Breast epithelium (tissue), 4 donors: ENCODE results near the gene DNAJC10. TPM values are rescaled to one million over a fixed set of nuclear protein-coding genes. Genes with fewer than 3 reads are reported as not detected.
"Not testable (repeated sequence)": the region's sequence is repeated elsewhere in the genome, so short reads cannot be mapped to it uniquely, and the experiment has no call there.

ENCODE experiments used
- DNase-seq, 2 donors: peaks; one replicate each; pipeline ENCODE4 v3.0.0-alpha.2; 2019; ENCODE audit warnings: low spot score in 2 of 2
- H3K27ac ChIP-seq, 2 donors: fragments of 200-600 bp; sonication (generic) in 1 of 2; one replicate each; pipeline ENCODE4 v1.5.1; 2016 to 2019; ENCODE audit warnings: mild to moderate bottlenecking in 1 of 2
- H3K27me3 ChIP-seq, 2 donors: fragments of 200-600 bp; sonication (generic) in 1 of 2; one replicate each; pipeline versions ENCODE4 v1.5.1 to v1.6.0; 2017 to 2019; ENCODE audit warnings: control low read depth in 1 of 2, mild to moderate bottlenecking in 1 of 2
- H3K36me3 ChIP-seq: fragments of 200-600 bp; one replicate; pipeline ENCODE4 v1.5.1; 2019
- H3K4me1 ChIP-seq, 2 donors: fragments of 200-600 bp; sonication (generic); one replicate each; pipeline ENCODE4 v1.5.1; 2016 to 2019; ENCODE audit warnings: control low read depth in 1 of 2
- H3K4me3 ChIP-seq, 3 donors: fragments of 200-600 bp; sonication (generic); 1 replicate in 2 of 3; 2 replicates in 1 of 3; pipeline ENCODE4 v1.5.1; 2016 to 2019; ENCODE audit warnings: mild to moderate bottlenecking in 3 of 3, moderate library complexity in 2 of 3
- H3K9me3 ChIP-seq, 2 donors: fragments of 200-600 bp; sonication (generic) in 1 of 2; one replicate each; pipeline ENCODE4 v1.5.1; 2016 to 2019; ENCODE audit warnings: control low read depth in 1 of 2
- POLR2A ChIP-seq: fragments of 450-650 bp; IDR thresholded peaks from one replicate; pipeline ENCODE4 v1.6.1; 2016; ENCODE audit warnings: antibody characterized with exemption, mild to moderate bottlenecking, moderate library complexity
- POLR2AphosphoS5 ChIP-seq, 3 donors: sonication (generic); formaldehyde crosslinking; IDR thresholded peaks; one replicate each; pipeline ENCODE4 v1.6.1; 2017; ENCODE audit warnings: antibody characterized with exemption in 3 of 3
- intact Hi-C: fragments of 100-400 bp; cut with DNase I; formaldehyde crosslinking; loops from one replicate; pipeline ENCODE4 v1.15.1; 2023; ENCODE audit warnings: low total_unique reads
- total RNA-seq, 3 donors: library from RNA; depleted of rRNA; stranded (reverse); fragments of >200 nt; gene quantifications; one replicate each; pipeline ENCODE4 v1.1.0, GENCODE V29; 2016
- TF ChIP-seq, protein P1 (sequence below), 3 donors: fragments of 450-650 bp; IDR thresholded peaks; one replicate each; pipeline ENCODE4 v1.5.1; 2016 to 2017; ENCODE audit warnings: antibody characterized with exemption in 3 of 3, mild to moderate bottlenecking in 3 of 3, moderate library complexity in 3 of 3

The DNAJC10 gene
- total RNA-seq, 3 donors from 2014 or later = 41.8 to 57.5 (median 53.7) TPM

GRCh38 chr2:182715121-182715891 lies 751 bp upstream of the DNAJC10 start:
- intact Hi-C loops = no loop called here
- Histone ChIP-seq H3K27ac (peak overlapping the region; percentile 85 to 93), H3K9me3 (no peaks in the 10 kb centered on the region), H3K27me3 (no peaks in the 10 kb centered on the region), H3K4me1 (peaks cover 0 to 8% of the 10 kb centered on the region in 2 donors), H3K4me3 (peak overlapping the region; percentile 79 to 93 (median 83)), H3K36me3 (no peaks in the 10 kb centered on the region)
- TF ChIP-seq, protein P1, sequence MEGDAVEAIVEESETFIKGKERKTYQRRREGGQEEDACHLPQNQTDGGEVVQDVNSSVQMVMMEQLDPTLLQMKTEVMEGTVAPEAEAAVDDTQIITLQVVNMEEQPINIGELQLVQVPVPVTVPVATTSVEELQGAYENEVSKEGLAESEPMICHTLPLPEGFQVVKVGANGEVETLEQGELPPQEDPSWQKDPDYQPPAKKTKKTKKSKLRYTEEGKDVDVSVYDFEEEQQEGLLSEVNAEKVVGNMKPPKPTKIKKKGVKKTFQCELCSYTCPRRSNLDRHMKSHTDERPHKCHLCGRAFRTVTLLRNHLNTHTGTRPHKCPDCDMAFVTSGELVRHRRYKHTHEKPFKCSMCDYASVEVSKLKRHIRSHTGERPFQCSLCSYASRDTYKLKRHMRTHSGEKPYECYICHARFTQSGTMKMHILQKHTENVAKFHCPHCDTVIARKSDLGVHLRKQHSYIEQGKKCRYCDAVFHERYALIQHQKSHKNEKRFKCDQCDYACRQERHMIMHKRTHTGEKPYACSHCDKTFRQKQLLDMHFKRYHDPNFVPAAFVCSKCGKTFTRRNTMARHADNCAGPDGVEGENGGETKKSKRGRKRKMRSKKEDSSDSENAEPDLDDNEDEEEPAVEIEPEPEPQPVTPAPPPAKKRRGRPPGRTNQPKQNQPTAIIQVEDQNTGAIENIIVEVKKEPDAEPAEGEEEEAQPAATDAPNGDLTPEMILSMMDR (IDR thresholded peaks at IDR 0.05) = no peak
- TF ChIP-seq POLR2A (no peak), POLR2AphosphoS5 (IDR thresholded peaks at IDR 0.05) (no peak)
- no peak for DNase-seq

GRCh38 chr2:182716650-182716979 lies 558 bp downstream of the DNAJC10 start:
- Histone ChIP-seq H3K4me3 (peak overlapping the region; percentile 79 to 93 (median 83)), H3K9me3 (no peaks in the 10 kb centered on the region), H3K4me1 (peaks cover 0 to 8% of the 10 kb centered on the region in 2 donors), H3K27ac (peak overlapping the region; percentile 85 to 93), H3K36me3 (no peaks in the 10 kb centered on the region), H3K27me3 (no peaks in the 10 kb centered on the region)
- TF ChIP-seq POLR2A (no peak), POLR2AphosphoS5 (IDR thresholded peaks at IDR 0.05) (no peak)
- TF ChIP-seq, protein P1 (IDR thresholded peaks at IDR 0.05) = no peak
- intact Hi-C loops = no loop called here
- DNase-seq = no peak

DNA sequence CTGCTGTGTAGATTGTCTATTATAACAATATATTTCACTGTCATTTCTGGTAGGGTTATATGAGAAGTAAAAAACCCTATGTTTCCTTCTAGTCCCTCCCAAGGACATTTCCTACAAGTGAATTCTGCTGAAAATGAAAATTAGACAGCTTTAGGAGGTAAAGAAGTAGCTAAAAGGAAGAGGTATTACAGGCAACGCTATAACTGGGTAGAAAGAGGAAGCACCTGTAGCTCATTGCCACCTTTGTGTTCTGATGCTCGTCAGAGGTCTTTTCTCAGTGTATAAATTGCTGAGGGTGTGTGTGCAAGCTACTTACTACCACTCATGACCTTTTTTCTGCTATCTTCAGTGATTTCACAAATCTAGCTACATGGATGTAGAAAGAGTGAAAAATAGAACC lies 1.4 kb downstream of the DNAJC10 start:
- peaks cover 0 to 8% of the 10 kb centered on the region in 2 donors for H3K4me1 ChIP-seq
- no peak for DNase-seq
- peak overlapping the region in 2 of 3 donors; percentile 79 to 83 for H3K4me3 ChIP-seq
- no peak overlapping the region for H3K27ac ChIP-seq
- H3K27me3 ChIP-seq = no peaks in the 10 kb centered on the region
- intact Hi-C loops = no loop called here
- TF ChIP-seq, protein P1 (IDR thresholded peaks at IDR 0.05) = no peak
- no peak for TF ChIP-seq POLR2A
- no peak for TF ChIP-seq POLR2AphosphoS5 (IDR thresholded peaks at IDR 0.05)
- H3K36me3 ChIP-seq = no peaks in the 10 kb centered on the region
- no peaks in the 10 kb centered on the region for H3K9me3 ChIP-seq

- H3K4me3 ChIP-seq = no peak overlapping the region
- H3K27ac ChIP-seq = no peak overlapping the region
- intact Hi-C loops = no loop called here
Observed at GRCh38 chr2:182717816-182718215, 1.8 kb downstream of the DNAJC10 start.

GRCh38 chr2:182718459-182718858 lies 2.4 kb downstream of the DNAJC10 start:
- H3K27me3 ChIP-seq = no peaks in the 10 kb centered on the region
- H3K4me1 ChIP-seq = peaks cover 0 to 8% of the 10 kb centered on the region in 2 donors
- no peaks in the 10 kb centered on the region for H3K9me3 ChIP-seq
- H3K4me3 ChIP-seq = no peak overlapping the region
- no peak for TF ChIP-seq POLR2A
- no peak for TF ChIP-seq POLR2AphosphoS5 (IDR thresholded peaks at IDR 0.05)
- TF ChIP-seq, protein P1 (IDR thresholded peaks at IDR 0.05) = no peak
- no peak overlapping the region for H3K27ac ChIP-seq
- intact Hi-C loops = no loop called here
- DNase-seq = no peak
- no peaks in the 10 kb centered on the region for H3K36me3 ChIP-seq

More at GRCh38 chr2:182717816-182718215, 1.8 kb downstream of the DNAJC10 start:
- no peak for DNase-seq
- H3K36me3 ChIP-seq = no peaks in the 10 kb centered on the region
- H3K9me3 ChIP-seq = no peaks in the 10 kb centered on the region
- TF ChIP-seq POLR2AphosphoS5 (IDR thresholded peaks at IDR 0.05) (no peak), POLR2A (no peak)
- TF ChIP-seq, protein P1 (IDR thresholded peaks at IDR 0.05) = no peak
- H3K4me1 ChIP-seq = peaks cover 0 to 8% of the 10 kb centered on the region in 2 donors
- H3K27me3 ChIP-seq = no peaks in the 10 kb centered on the region

- H3K36me3 ChIP-seq, H3K27me3 ChIP-seq, DNase-seq, H3K27ac ChIP-seq, H3K4me3 ChIP-seq, H3K9me3 ChIP-seq, H3K4me1 ChIP-seq, intact Hi-C loops: not testable (repeated sequence)
Observed at GRCh38 chr2:182719116-182719515, 3.1 kb downstream of the DNAJC10 start.
